Measurements from ENCODE around the gene CCDC86.

CCDC86 gene

GRCh38 chr11:60842668-60843600 is 1.0 kb downstream of the CCDC86 start:
- peaks cover 33% of the 10 kb centered on the region for H3K4me1 Mint-ChIP-seq (ENCODE audit: low read depth)
- no peaks in the 10 kb centered on the region for H3K27me3 Mint-ChIP-seq (ENCODE audit: low read depth)
- peak overlapping the region; percentile 80 for H3K4me3 Mint-ChIP-seq
- H3K9me3 Mint-ChIP-seq, result no peaks in the 10 kb centered on the region
- peaks cover 3% of the 10 kb centered on the region for H3K36me3 Mint-ChIP-seq (ENCODE audit: low read depth)
- H3K27ac Mint-ChIP-seq, result peak overlapping the region; percentile 90

- Mint-ChIP-seq H3K4me1 (ENCODE audit: low read depth) (peaks cover 33% of the 10 kb centered on the region), H3K4me3 (peak overlapping the region; percentile 80), H3K9me3 (no peaks in the 10 kb centered on the region), H3K27me3 (ENCODE audit: low read depth) (no peaks in the 10 kb centered on the region), H3K36me3 (ENCODE audit: low read depth) (peaks cover 8% of the 10 kb centered on the region), H3K27ac (peak overlapping the region; percentile 69)
Observed at GRCh38 chr11:60844045-60844869, 2.3 kb downstream of the CCDC86 start.

DNA sequence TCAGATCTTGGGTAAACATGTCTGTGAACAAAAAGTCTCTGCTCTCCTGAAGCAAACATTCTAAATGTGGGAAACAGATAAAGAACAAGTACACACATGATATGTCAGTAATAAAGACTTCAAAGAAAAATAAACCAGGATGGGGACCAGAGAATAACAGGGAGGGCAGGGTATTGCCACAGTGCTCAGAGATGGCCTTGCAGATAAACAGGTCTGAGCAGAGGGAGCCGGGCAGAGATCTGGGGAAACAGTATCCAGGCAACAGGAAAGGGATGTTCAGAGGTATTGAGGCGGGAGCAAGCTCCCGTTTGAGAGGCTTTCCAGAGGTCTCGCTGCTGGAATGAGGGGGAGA is 2.9 kb downstream of the CCDC86 start:
- peaks cover 33% of the 10 kb centered on the region for H3K4me1 Mint-ChIP-seq (ENCODE audit: low read depth)
- no peak overlapping the region for H3K27ac Mint-ChIP-seq

GRCh38 chr11:60845338-60845737 is 3.4 kb downstream of the CCDC86 start:
- Mint-ChIP-seq H3K27ac (no peak overlapping the region), H3K4me1 (ENCODE audit: low read depth) (peaks cover 33% of the 10 kb centered on the region), H3K9me3 (no peaks in the 10 kb centered on the region), H3K4me3 (no peak overlapping the region), H3K27me3 (ENCODE audit: low read depth) (no peaks in the 10 kb centered on the region), H3K36me3 (ENCODE audit: low read depth) (peaks cover 11% of the 10 kb centered on the region)

More for the DNA sequence above, 2.9 kb downstream of the CCDC86 start:
- peaks cover 8% of the 10 kb centered on the region for H3K36me3 Mint-ChIP-seq (ENCODE audit: low read depth)
- no peaks in the 10 kb centered on the region for H3K9me3 Mint-ChIP-seq
- no peak overlapping the region for H3K4me3 Mint-ChIP-seq
- H3K27me3 Mint-ChIP-seq (ENCODE audit: low read depth), result no peaks in the 10 kb centered on the region

DNA sequence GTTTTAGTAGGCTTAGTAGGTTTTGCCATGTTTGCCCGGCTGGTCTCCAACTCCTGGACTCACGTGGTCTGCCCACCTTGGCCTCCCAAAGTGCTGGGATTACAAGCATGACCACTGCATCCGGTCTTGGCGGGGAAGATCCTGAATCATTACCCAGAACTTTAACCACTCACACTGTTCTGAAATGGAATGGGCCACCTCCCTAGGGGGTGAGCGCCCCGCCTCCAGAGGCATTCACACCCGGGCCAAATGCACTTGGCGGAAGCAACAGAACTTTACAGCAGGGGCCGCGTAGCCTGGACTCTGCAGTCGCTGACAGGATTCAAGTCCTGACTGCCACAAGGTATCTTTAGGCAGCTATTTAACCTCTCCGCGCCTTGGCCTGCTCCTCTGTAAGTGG is 5.4 kb downstream of the CCDC86 start:
- no peak overlapping the region for H3K27ac Mint-ChIP-seq
- H3K36me3 Mint-ChIP-seq (ENCODE audit: low read depth), result peaks cover 18% of the 10 kb centered on the region
- H3K27me3 Mint-ChIP-seq (ENCODE audit: low read depth), result no peaks in the 10 kb centered on the region

GRCh38 chr11:60847896-60848295 is 6.0 kb downstream of the CCDC86 start:
- Mint-ChIP-seq H3K36me3 (ENCODE audit: low read depth) (peaks cover 18% of the 10 kb centered on the region), H3K27ac (no peak overlapping the region), H3K27me3 (ENCODE audit: low read depth) (no peaks in the 10 kb centered on the region), H3K4me3 (no peak overlapping the region), H3K9me3 (no peaks in the 10 kb centered on the region), H3K4me1 (ENCODE audit: low read depth) (peaks cover 22% of the 10 kb centered on the region)

More for the DNA sequence above, 5.4 kb downstream of the CCDC86 start:
- peaks cover 26% of the 10 kb centered on the region for H3K4me1 Mint-ChIP-seq (ENCODE audit: low read depth)
- no peaks in the 10 kb centered on the region for H3K9me3 Mint-ChIP-seq
- no peak overlapping the region for H3K4me3 Mint-ChIP-seq

DNA sequence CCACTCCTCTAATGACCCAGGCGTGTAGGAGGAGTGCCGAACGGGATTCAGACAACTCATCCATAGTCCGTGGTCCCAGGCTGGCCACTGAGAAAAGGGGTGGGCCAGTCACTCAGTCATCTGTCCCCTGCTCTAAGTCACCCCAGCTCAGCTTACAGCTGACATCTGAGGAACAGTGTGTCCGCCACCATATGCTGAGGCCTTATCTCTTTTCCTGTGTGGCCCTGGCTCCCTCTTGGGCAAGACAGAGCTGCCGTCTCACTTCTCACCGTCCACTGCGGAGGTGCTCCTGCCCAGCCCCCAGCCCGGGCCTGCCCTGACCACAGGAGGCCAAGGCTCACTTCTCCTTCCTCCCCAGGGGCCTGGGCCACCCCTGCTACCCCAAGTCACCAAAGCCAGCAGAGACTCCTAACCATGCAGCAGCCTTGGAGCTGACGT is 6.8 kb downstream of the CCDC86 start:
- Mint-ChIP-seq H3K4me3 (no peak overlapping the region), H3K9me3 (no peaks in the 10 kb centered on the region), H3K36me3 (ENCODE audit: low read depth) (peaks cover 16% of the 10 kb centered on the region), H3K4me1 (ENCODE audit: low read depth) (peaks cover 14% of the 10 kb centered on the region), H3K27ac (no peak overlapping the region), H3K27me3 (ENCODE audit: low read depth) (no peaks in the 10 kb centered on the region)

GRCh38 chr11:60849641-60850520 is 8.0 kb downstream of the CCDC86 start:
- Mint-ChIP-seq H3K9me3 (no peaks in the 10 kb centered on the region), H3K4me1 (ENCODE audit: low read depth) (peaks cover 4% of the 10 kb centered on the region), H3K36me3 (ENCODE audit: low read depth) (peaks cover 16% of the 10 kb centered on the region), H3K27ac (no peak overlapping the region), H3K27me3 (ENCODE audit: low read depth) (no peaks in the 10 kb centered on the region), H3K4me3 (no peak overlapping the region)

GRCh38 chr11:60851327-60852104 is 9.6 kb downstream of the CCDC86 start:
- H3K4me1 Mint-ChIP-seq (ENCODE audit: low read depth), result peaks cover 3% of the 10 kb centered on the region
- H3K4me3 Mint-ChIP-seq, result no peak overlapping the region
- H3K36me3 Mint-ChIP-seq (ENCODE audit: low read depth), result peaks cover 16% of the 10 kb centered on the region
- no peaks in the 10 kb centered on the region for H3K27me3 Mint-ChIP-seq (ENCODE audit: low read depth)
- no peak overlapping the region for H3K27ac Mint-ChIP-seq
- H3K9me3 Mint-ChIP-seq, result no peaks in the 10 kb centered on the region

- no peaks in the 10 kb centered on the region for H3K9me3 Mint-ChIP-seq
- peaks cover 16% of the 10 kb centered on the region for H3K36me3 Mint-ChIP-seq (ENCODE audit: low read depth)
- H3K4me3 Mint-ChIP-seq, result no peak overlapping the region
- H3K4me1 Mint-ChIP-seq (ENCODE audit: low read depth), result peaks cover 3% of the 10 kb centered on the region
- no peaks in the 10 kb centered on the region for H3K27me3 Mint-ChIP-seq (ENCODE audit: low read depth)
- H3K27ac Mint-ChIP-seq, result no peak overlapping the region
Observed at GRCh38 chr11:60852117-60852981, 10.4 kb downstream of the CCDC86 start.

GRCh38 chr11:60852982-60853950 is 11.4 kb downstream of the CCDC86 start:
- H3K4me1 Mint-ChIP-seq (ENCODE audit: low read depth), result peaks cover 6% of the 10 kb centered on the region
- H3K27ac Mint-ChIP-seq, result no peak overlapping the region
- H3K36me3 Mint-ChIP-seq (ENCODE audit: low read depth), result peaks cover 14% of the 10 kb centered on the region
- no peaks in the 10 kb centered on the region for H3K9me3 Mint-ChIP-seq
- H3K27me3 Mint-ChIP-seq (ENCODE audit: low read depth), result no peaks in the 10 kb centered on the region
- no peak overlapping the region for H3K4me3 Mint-ChIP-seq
